HG03342 (cell line): Measurements from ENCODE around the gene PCYT1B.
"Not testable (repeated sequence)": the region's sequence is repeated elsewhere in the genome, so short reads cannot be mapped to it uniquely, and the experiment has no call there.

Experiments
- ATAC-seq: cut with Tn5 transposase; IDR thresholded peaks from one replicate; pipeline ENCODE4 v1.9.1; 2021; ENCODE audit warnings: mild to moderate bottlenecking, moderate library complexity; ENCODE audit not compliant: unreplicated experiment

Gene PCYT1B

GRCh38 chrX:24646745-24647182 is 383 bp downstream of the PCYT1B start:
- peak; percentile 22 for ATAC-seq

- no peak for ATAC-seq
Measured at GRCh38 chrX:24646006-24646405, 1.1 kb downstream of the PCYT1B start.

GRCh38 chrX:24643116-24643515 is 4.0 kb downstream of the PCYT1B start:
- ATAC-seq = no peak

- no peak for ATAC-seq
Measured at GRCh38 chrX:24629701-24630100, 17.4 kb downstream of the PCYT1B start.

GRCh38 chrX:24619647-24620046 is 27.5 kb downstream of the PCYT1B start:
- no peak for ATAC-seq

GRCh38 chrX:24610516-24610915 is 36.6 kb downstream of the PCYT1B start:
- ATAC-seq = no peak

GRCh38 chrX:24607616-24608015 is 39.5 kb downstream of the PCYT1B start:
- no peak for ATAC-seq

- not testable (repeated sequence) for ATAC-seq
Measured at GRCh38 chrX:24605941-24606340, 41.2 kb downstream of the PCYT1B start.

- ATAC-seq = no peak
Measured at GRCh38 chrX:24603191-24603590, 44.0 kb downstream of the PCYT1B start.

GRCh38 chrX:24601858-24602257 is 45.3 kb downstream of the PCYT1B start:
- ATAC-seq = no peak

GRCh38 chrX:24594501-24594900 is 52.6 kb downstream of the PCYT1B start:
- no peak for ATAC-seq

- ATAC-seq = no peak
Measured at GRCh38 chrX:24590111-24590510, 57.0 kb downstream of the PCYT1B start.

- no peak for ATAC-seq
Measured at GRCh38 chrX:24577091-24577490, 70.1 kb downstream of the PCYT1B start.

- ATAC-seq = no peak
Measured at GRCh38 chrX:24575496-24575895, 71.7 kb downstream of the PCYT1B start.

- no peak for ATAC-seq
Measured at GRCh38 chrX:24574743-24575142, 72.4 kb downstream of the PCYT1B start.

- no peak for ATAC-seq
Measured at GRCh38 chrX:24567169-24567568, 80.0 kb downstream of the PCYT1B start.

GRCh38 chrX:24566240-24566639 is 80.9 kb downstream of the PCYT1B start:
- no peak for ATAC-seq

GRCh38 chrX:24563291-24564010 is 83.7 kb downstream of the PCYT1B start:
- no peak for ATAC-seq

- no peak for ATAC-seq
Measured at GRCh38 chrX:24561121-24561520, 86.0 kb downstream of the PCYT1B start.

GRCh38 chrX:24553011-24553410 is 94.1 kb downstream of the PCYT1B start:
- no peak for ATAC-seq

GRCh38 chrX:24550166-24550565 is 97.0 kb downstream of the PCYT1B start:
- no peak for ATAC-seq

GRCh38 chrX:24547961-24548360 is 99.2 kb downstream of the PCYT1B start:
- ATAC-seq = no peak

- no peak for ATAC-seq
Measured at GRCh38 chrX:24542756-24543155, 104.4 kb downstream of the PCYT1B start.
